Glutamatergic neuron (in vitro differentiated cells): ENCODE data around the gene PEAK1. TPM values are rescaled to one million over a fixed set of nuclear protein-coding genes. Genes with fewer than 3 reads are reported as not detected.

Source experiments
- DNase-seq: peaks from one replicate; pipeline ENCODE4 v3.0.0; 2022
- H3K27ac Mint-ChIP-seq: one replicate; pipeline ENCODE4 v1.8.0; 2020; ENCODE audit warnings: mild to moderate bottlenecking, mixed read lengths, inconsistent platforms; ENCODE audit not compliant: unreplicated experiment
- H3K27me3 Mint-ChIP-seq: one replicate; pipeline ENCODE4 v1.8.0; 2020; ENCODE audit warnings: mild to moderate bottlenecking, moderate library complexity, mixed read lengths, inconsistent platforms; ENCODE audit not compliant: unreplicated experiment
- H3K36me3 Mint-ChIP-seq: one replicate; pipeline ENCODE4 v1.8.0; 2020; ENCODE audit warnings: mild to moderate bottlenecking, mixed read lengths, inconsistent platforms; ENCODE audit not compliant: unreplicated experiment
- H3K4me1 Mint-ChIP-seq: one replicate; pipeline ENCODE4 v1.8.0; 2020; ENCODE audit warnings: mild to moderate bottlenecking, low read depth, mixed read lengths, inconsistent platforms; ENCODE audit not compliant: unreplicated experiment
- H3K4me3 Mint-ChIP-seq: one replicate; pipeline ENCODE4 v1.8.0; 2020; ENCODE audit warnings: mild to moderate bottlenecking, mixed read lengths, inconsistent platforms; ENCODE audit not compliant: unreplicated experiment
- H3K9me3 Mint-ChIP-seq: one replicate; pipeline ENCODE4 v1.8.0; 2020; ENCODE audit warnings: mild to moderate bottlenecking, moderate library complexity, mixed read lengths, inconsistent platforms; ENCODE audit not compliant: unreplicated experiment
- total RNA-seq: library from RNA; stranded (reverse); fragmentation: NEBNext Ultra II Directional; extraction: Animal tissue kit (Norgen Biotek cat#: 25700); gene quantifications from one replicate; pipeline ENCODE4 v1.2.1, GENCODE V29; 2021; ENCODE audit not compliant: unreplicated experiment
- TF ChIP-seq, protein P1 (sequence below): fragments of 200-600 bp; sonication (generic); IDR thresholded peaks from one replicate; pipeline ENCODE4 v1.5.0; 2021; ENCODE audit not compliant: partially characterized antibody, unreplicated experiment

The PEAK1 gene
- total RNA-seq, 1 donor from 2014 or later = 110 TPM

- H3K9me3 Mint-ChIP-seq = peaks cover 7% of the 10 kb centered on the region
- no peak overlapping the region for H3K4me3 Mint-ChIP-seq
- H3K4me1 Mint-ChIP-seq = peaks cover 7% of the 10 kb centered on the region
- DNase-seq = no peak
- H3K27ac Mint-ChIP-seq = no peak overlapping the region
- H3K27me3 Mint-ChIP-seq = no peaks in the 10 kb centered on the region
- peaks cover 16% of the 10 kb centered on the region for H3K36me3 Mint-ChIP-seq
- TF ChIP-seq, protein P1, sequence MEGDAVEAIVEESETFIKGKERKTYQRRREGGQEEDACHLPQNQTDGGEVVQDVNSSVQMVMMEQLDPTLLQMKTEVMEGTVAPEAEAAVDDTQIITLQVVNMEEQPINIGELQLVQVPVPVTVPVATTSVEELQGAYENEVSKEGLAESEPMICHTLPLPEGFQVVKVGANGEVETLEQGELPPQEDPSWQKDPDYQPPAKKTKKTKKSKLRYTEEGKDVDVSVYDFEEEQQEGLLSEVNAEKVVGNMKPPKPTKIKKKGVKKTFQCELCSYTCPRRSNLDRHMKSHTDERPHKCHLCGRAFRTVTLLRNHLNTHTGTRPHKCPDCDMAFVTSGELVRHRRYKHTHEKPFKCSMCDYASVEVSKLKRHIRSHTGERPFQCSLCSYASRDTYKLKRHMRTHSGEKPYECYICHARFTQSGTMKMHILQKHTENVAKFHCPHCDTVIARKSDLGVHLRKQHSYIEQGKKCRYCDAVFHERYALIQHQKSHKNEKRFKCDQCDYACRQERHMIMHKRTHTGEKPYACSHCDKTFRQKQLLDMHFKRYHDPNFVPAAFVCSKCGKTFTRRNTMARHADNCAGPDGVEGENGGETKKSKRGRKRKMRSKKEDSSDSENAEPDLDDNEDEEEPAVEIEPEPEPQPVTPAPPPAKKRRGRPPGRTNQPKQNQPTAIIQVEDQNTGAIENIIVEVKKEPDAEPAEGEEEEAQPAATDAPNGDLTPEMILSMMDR = no peak
These were observed 28.4 kb downstream of the PEAK1 start for GRCh38 chr15:77391372-77391951.

DNA sequence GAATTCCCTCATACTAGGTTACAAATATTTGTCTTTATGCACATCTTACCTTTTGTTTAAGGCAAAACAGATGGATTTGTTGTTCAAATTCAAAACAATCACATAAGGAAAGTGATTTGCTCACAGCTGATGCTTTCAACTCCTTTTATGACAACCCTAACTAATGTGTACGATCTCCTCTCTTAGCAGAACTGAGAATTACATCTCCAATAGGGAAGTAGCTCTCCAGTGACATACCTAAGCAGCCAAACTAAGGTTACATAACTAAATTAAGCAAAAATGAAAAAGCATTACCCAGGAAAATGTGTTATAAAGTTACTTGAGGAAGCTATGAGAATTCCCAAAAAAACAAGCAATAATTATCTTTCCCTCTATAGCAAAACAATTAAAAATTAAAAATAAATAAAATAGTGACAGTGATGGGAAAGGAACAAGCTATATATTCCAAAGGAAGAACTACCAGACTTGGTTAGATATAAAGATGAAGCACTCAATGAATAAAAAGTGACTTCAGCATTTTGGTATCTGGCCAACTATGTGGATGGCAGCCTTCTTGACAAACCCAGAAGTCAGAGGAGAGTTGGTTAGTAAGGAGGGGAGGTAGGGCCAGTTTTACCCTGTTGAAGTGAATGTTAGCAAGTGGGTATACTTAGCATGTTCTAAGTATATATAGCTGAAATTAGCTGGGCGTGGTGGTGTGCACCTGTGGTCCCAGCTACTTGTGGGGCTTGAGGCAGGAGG is 32.4 kb downstream of the PEAK1 start:
- peaks cover 8% of the 10 kb centered on the region for H3K4me1 Mint-ChIP-seq
- H3K9me3 Mint-ChIP-seq = peaks cover 1% of the 10 kb centered on the region
- no peak overlapping the region for H3K27ac Mint-ChIP-seq
- DNase-seq = no peak
- peaks cover 2% of the 10 kb centered on the region for H3K36me3 Mint-ChIP-seq
- TF ChIP-seq, protein P1 = no peak
- no peak overlapping the region for H3K4me3 Mint-ChIP-seq
- no peaks in the 10 kb centered on the region for H3K27me3 Mint-ChIP-seq

DNA sequence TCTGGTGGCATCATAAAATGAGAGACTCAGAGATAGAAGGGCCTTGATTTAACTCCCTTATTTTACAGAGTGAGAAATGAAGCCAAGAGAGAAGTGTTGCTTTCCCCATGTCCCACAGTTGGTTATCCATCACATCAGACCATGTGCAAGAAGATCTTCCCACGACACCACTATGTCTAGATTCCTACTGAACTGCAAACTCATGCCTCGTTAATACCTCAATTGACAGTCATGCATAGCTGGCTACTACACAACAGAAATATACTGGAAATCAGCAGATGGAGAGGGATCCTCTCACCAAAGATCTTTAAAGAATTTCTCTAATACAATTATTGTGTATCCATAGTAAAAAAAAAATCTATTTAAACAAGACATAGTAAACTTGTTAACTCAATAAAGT is 33.3 kb downstream of the PEAK1 start:
- H3K4me3 Mint-ChIP-seq = no peak overlapping the region
- no peaks in the 10 kb centered on the region for H3K36me3 Mint-ChIP-seq
- no peak for DNase-seq
- H3K9me3 Mint-ChIP-seq = no peaks in the 10 kb centered on the region
- no peaks in the 10 kb centered on the region for H3K27me3 Mint-ChIP-seq
- TF ChIP-seq, protein P1 = no peak
- no peak overlapping the region for H3K27ac Mint-ChIP-seq
- peaks cover 8% of the 10 kb centered on the region for H3K4me1 Mint-ChIP-seq

DNA sequence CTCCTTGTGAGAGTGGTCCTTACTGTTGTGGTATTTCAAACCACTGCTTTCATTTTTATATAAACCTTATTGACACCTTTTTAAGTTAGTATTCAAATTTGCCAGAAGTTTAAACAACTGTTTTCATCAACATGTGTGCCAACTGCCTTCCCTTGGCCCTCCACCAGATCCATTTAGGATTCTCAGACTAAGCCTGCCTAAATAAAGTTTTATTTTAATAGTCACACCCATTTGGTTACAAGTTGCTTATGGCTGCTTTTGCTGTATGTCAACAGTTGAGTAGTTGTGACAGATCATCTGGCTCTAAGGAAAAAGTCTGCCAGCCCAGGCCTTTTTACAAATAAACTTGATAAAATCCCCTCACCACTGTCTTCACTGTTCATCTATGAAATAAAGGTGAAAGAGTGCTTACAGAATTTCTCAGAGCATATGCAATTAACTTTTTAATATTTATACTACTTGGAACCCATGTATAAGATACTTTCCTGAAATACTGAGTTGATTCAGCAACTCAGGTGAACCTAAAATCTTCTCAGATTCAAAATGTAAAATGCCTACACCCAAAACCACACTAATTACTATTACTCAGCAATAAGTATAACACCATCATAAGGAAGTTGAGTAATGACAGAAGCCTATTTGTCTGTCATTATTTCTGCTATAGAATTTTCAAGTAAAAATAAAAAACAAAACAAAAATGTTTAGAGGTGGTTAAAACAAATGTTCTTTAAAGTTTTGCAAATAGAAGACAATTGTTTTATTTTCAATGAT is 35.1 kb downstream of the PEAK1 start:
- H3K36me3 Mint-ChIP-seq = no peaks in the 10 kb centered on the region
- H3K27ac Mint-ChIP-seq = no peak overlapping the region
- TF ChIP-seq, protein P1 = no peak
- H3K27me3 Mint-ChIP-seq = no peaks in the 10 kb centered on the region
- DNase-seq = no peak
- H3K4me1 Mint-ChIP-seq = peaks cover 12% of the 10 kb centered on the region
- peaks cover 2% of the 10 kb centered on the region for H3K9me3 Mint-ChIP-seq
- no peak overlapping the region for H3K4me3 Mint-ChIP-seq
